Muscle of leg (tissue), 11 donors: ENCODE data around the gene PGP. TPM values are rescaled to one million over a fixed set of nuclear protein-coding genes. Genes with fewer than 3 reads are reported as not detected.

ENCODE experiments used
- DNase-seq: peaks from one replicate; pipeline ENCODE4 v3.0.0; 2013
- H3K27ac ChIP-seq: one replicate; pipeline ENCODE4 v1.5.1; 2013; ENCODE audit warnings: mild to moderate bottlenecking, low read length, control low read depth
- H3K27me3 ChIP-seq: one replicate; pipeline ENCODE4 v1.6.1; 2013; ENCODE audit warnings: low read length; ENCODE audit not compliant: control insufficient read depth, insufficient read depth
- H3K36me3 ChIP-seq: one replicate; pipeline ENCODE4 v1.6.1; 2013; ENCODE audit warnings: low read length; ENCODE audit not compliant: control insufficient read depth, insufficient read depth
- H3K4me1 ChIP-seq: one replicate; pipeline ENCODE4 v1.6.1; 2013; ENCODE audit warnings: low read length; ENCODE audit not compliant: control insufficient read depth, insufficient read depth
- H3K4me3 ChIP-seq: one replicate; pipeline ENCODE4 v1.5.1; 2013; ENCODE audit warnings: low read length, control low read depth
- H3K9me3 ChIP-seq: replicated peaks from 2 replicates; pipeline ENCODE4 v1.6.1; 2013; ENCODE audit warnings: low read depth, low read length; ENCODE audit not compliant: control insufficient read depth
- WGBS: methylation state at CpG from one replicate; pipeline ENCODE4 v1.1.5; 2013; ENCODE audit warnings: missing lambda C conversion rate; ENCODE audit not compliant: insufficient coverage; 5-methylcytosine and 5-hydroxymethylcytosine counted together
- polyA plus RNA-seq, 8 donors: library from polyadenylated mRNA; unstranded; fragments of 120-200 nt; gene quantifications; one replicate each; pipeline versions ENCODE4 v1.2.1 to v1.2.3, GENCODE V29; 2013; ENCODE audit warnings: inconsistent platforms in 1 of 8, low replicate concordance in 1 of 8; ENCODE audit not compliant: insufficient read length in 8 of 8, insufficient read depth in 1 of 8
- total RNA-seq: library from RNA; stranded (reverse); fragments of 120-200 nt; gene quantifications from one replicate; pipeline ENCODE4 v1.2.4, GENCODE V29; 2013

Gene PGP
- total and polyA plus RNA-seq, 9 donors = 11.8 to 18.1 (median 16.6) TPM

GRCh38 chr16:2191446-2191706 lies 23.3 kb downstream of the PGP start:
- H3K4me1 ChIP-seq = peaks cover 18% of the 10 kb centered on the region
- 66% methylated on average over 11 of the region's 11 CpGs for WGBS

DNA sequence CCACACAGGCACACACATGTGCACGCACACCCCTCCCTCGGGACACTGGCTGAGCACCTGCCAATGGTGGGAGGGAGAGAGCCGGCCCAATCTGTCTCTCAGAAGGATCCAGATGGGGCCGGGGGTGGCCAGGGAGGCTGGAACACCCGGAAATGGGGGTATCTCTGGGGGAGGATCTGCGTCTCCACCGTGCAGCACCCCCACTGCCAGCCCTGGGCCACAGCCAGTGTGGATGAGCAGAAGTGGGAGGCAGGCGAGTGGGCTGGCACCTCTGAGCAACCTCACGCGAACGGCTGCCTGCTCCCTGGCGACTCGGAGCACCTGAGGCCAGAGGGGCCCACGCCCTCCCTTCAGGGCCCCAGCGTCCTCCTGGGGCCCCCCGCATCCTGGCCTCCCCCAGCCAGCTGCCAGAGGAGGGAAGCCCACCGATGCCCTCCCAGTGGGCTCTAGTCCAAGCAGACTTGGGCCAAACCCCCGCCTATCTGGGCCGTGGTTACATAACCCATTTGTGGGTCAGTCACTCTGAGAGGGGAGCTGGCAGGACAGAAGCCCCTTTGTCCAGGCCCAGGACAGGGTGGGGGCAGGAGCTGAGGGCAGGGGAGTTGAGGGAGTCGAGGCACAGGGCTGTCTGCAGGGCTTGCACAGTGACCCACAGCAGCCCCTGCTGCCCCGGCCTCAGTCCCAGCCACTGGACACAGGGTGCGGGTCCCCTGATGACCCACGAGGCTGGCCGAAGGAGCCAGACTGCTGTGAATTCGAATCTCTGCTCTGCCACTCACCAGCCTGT lies 23.8 kb downstream of the PGP start:
- Histone ChIP-seq H3K4me1 (peaks cover 17% of the 10 kb centered on the region), H3K9me3 (no peaks in the 10 kb centered on the region), H3K36me3 (peaks cover 3% of the 10 kb centered on the region), H3K27ac (no peak overlapping the region), H3K4me3 (no peak overlapping the region), H3K27me3 (peaks cover 24% of the 10 kb centered on the region)
- no peak for DNase-seq
- 63% methylated on average over 20 of the region's 25 CpGs for WGBS

More at GRCh38 chr16:2191446-2191706, 23.3 kb downstream of the PGP start:
- Histone ChIP-seq H3K27ac (no peak overlapping the region), H3K9me3 (no peaks in the 10 kb centered on the region), H3K27me3 (peaks cover 25% of the 10 kb centered on the region), H3K4me3 (no peak overlapping the region), H3K36me3 (no peaks in the 10 kb centered on the region)
- DNase-seq = no peak

- H3K9me3 ChIP-seq = no peaks in the 10 kb centered on the region
- 67% methylated on average over 15 of the region's 24 CpGs for WGBS
- no peak for DNase-seq
Measured at GRCh38 chr16:2190002-2190658, 24.5 kb downstream of the PGP start.

DNA sequence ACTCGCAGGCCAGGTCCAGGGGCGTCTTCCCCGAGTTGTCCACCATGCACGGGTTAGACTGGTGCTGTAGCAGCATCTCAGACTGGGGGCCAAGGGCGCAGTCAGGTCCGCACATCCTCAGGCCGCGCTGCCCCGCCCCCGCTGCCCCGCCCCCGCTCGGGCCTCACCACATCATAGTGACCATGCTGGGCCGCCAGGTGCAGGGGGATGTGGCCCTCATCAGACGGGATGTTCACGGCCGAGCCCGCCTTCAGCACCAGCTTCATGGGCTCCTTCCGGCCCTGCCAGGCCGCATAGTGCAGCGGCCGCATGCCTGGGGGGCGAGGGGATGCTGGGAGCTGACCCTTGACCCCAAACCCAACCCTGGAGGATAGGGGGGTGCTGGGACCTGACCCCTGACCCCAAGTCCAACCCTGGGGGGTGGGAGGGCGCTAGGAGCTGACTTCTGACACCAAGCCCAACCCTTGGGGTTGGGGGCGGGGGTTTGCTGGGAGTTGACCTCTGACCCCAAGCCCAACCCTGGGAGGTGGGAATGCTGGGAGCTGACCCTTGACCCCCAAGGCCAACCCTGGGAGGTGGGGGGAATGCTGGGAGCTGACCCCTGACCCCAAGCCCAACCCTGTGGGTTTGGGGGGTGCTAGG lies 25.3 kb downstream of the PGP start:
- no peaks in the 10 kb centered on the region for H3K9me3 ChIP-seq
- H3K27me3 ChIP-seq = peaks cover 9% of the 10 kb centered on the region
- H3K27ac ChIP-seq = no peak overlapping the region
- peaks cover 3% of the 10 kb centered on the region for H3K36me3 ChIP-seq
- 87% methylated on average over 16 of the region's 25 CpGs for WGBS
- H3K4me1 ChIP-seq = peaks cover 2% of the 10 kb centered on the region
- DNase-seq = no peak
- no peak overlapping the region for H3K4me3 ChIP-seq

More at GRCh38 chr16:2190002-2190658, 24.5 kb downstream of the PGP start:
- H3K36me3 ChIP-seq = peaks cover 3% of the 10 kb centered on the region
- peaks cover 17% of the 10 kb centered on the region for H3K27me3 ChIP-seq
- peaks cover 10% of the 10 kb centered on the region for H3K4me1 ChIP-seq
- H3K4me3 ChIP-seq = no peak overlapping the region
- no peak overlapping the region for H3K27ac ChIP-seq

GRCh38 chr16:2188395-2188794 lies 26.2 kb downstream of the PGP start:
- H3K27ac ChIP-seq = no peak overlapping the region
- peaks cover 3% of the 10 kb centered on the region for H3K36me3 ChIP-seq
- peaks cover under 1% of the 10 kb centered on the region for H3K27me3 ChIP-seq
- WGBS = 94% methylated on average over 6 of the region's 8 CpGs
- no peak overlapping the region for H3K4me3 ChIP-seq
- no peaks in the 10 kb centered on the region for H3K4me1 ChIP-seq
- no peaks in the 10 kb centered on the region for H3K9me3 ChIP-seq
- DNase-seq = no peak

DNA sequence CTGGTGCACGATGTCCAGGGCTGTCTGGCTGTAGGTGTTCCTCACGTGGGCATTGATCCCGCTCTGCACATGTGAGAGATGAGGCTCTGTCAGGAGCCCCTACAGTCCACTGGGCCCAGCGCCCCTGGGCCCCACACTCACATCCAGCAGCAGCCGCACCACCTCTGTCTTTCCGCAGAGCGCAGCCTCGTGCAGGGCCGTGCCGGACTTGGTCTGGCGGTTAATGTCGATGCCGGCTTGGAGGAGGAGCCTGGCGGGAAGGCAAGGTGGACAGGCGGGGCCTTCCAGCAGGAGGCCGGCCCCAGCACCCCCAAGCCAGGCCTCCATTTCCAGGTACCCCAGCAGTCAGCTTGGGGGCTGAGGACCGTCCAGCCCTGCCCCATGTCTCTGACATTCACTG lies 27.4 kb downstream of the PGP start:
- Histone ChIP-seq H3K36me3 (peaks cover 3% of the 10 kb centered on the region), H3K9me3 (no peaks in the 10 kb centered on the region), H3K27me3 (no peaks in the 10 kb centered on the region), H3K4me1 (no peaks in the 10 kb centered on the region), H3K27ac (no peak overlapping the region), H3K4me3 (no peak overlapping the region)
- 59% methylated on average over 16 of the region's 17 CpGs for WGBS
- DNase-seq = no peak

GRCh38 chr16:2186505-2186904 lies 28.1 kb downstream of the PGP start:
- DNase-seq = no peak
- Histone ChIP-seq H3K4me1 (no peaks in the 10 kb centered on the region), H3K27me3 (no peaks in the 10 kb centered on the region), H3K9me3 (no peaks in the 10 kb centered on the region), H3K4me3 (no peak overlapping the region), H3K36me3 (peaks cover 3% of the 10 kb centered on the region), H3K27ac (no peak overlapping the region)
- 82% methylated on average over 17 of the region's 20 CpGs for WGBS

DNA sequence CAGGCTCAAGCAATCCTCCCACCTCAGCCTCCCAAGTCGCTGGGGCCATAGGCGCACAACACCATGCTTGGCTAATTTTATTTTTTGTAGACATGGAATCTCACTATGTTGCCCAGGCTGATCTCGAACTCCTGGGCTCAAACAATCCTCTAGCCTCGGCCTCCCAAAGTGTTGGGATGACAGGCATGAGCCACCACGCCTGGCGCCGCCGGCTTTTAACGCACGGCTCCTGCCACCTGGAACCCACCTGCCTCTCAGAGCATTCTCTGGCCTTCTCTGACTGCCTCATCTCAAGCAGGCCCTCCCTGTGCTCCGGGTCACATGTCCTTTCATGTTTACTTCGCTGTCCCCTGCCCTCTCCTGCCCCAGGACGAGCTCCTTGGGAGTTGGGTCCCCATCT lies 28.6 kb downstream of the PGP start:
- Histone ChIP-seq H3K36me3 (peaks cover 3% of the 10 kb centered on the region), H3K27me3 (no peaks in the 10 kb centered on the region), H3K4me3 (no peak overlapping the region), H3K27ac (no peak overlapping the region), H3K4me1 (no peaks in the 10 kb centered on the region), H3K9me3 (no peaks in the 10 kb centered on the region)
- no peak for DNase-seq
- 79% methylated on average over 11 of the region's 13 CpGs for WGBS

GRCh38 chr16:2184962-2185361 lies 29.7 kb downstream of the PGP start:
- WGBS = 84% methylated on average over 20 of the region's 20 CpGs
- H3K27me3 ChIP-seq = no peaks in the 10 kb centered on the region
- no peak for DNase-seq
- no peak overlapping the region for H3K27ac ChIP-seq
- H3K4me1 ChIP-seq = no peaks in the 10 kb centered on the region
- no peaks in the 10 kb centered on the region for H3K9me3 ChIP-seq
- no peak overlapping the region for H3K4me3 ChIP-seq
- peaks cover 3% of the 10 kb centered on the region for H3K36me3 ChIP-seq

DNA sequence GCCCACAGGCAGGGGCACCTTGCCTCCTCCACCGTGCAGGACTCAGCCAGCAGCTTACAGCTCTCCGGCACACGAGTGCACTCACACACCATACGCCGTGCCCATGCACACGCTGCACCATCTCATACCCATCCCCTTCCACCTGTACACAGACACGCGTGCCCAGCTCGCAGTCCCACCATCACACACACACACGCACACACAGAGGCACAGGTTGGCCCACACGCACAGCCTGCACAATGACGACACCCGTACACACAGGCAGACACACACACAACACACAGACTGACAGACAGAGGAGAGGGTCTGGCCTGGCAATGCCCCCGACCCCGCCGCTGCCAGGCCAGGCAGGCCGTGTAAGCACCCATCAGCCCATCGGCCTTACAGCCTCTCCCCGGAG lies 30.3 kb downstream of the PGP start:
- no peaks in the 10 kb centered on the region for H3K9me3 ChIP-seq
- no peak overlapping the region for H3K27ac ChIP-seq
- no peak overlapping the region for H3K4me3 ChIP-seq
- no peaks in the 10 kb centered on the region for H3K27me3 ChIP-seq
- 89% methylated on average over 12 of the region's 19 CpGs for WGBS
- peaks cover 3% of the 10 kb centered on the region for H3K36me3 ChIP-seq
- no peaks in the 10 kb centered on the region for H3K4me1 ChIP-seq
- DNase-seq = no peak
